ENCODE measurements around the gene LINGO3. TPM values are rescaled to one million over a fixed set of nuclear protein-coding genes. Genes with fewer than 3 reads are reported as not detected.

LINGO3 gene
- total RNA-seq, 2 experiments from 2014 or later = 0.32 to 0.40 TPM

- DNase-seq = peak; percentile 85
- peaks cover 53% of the 10 kb centered on the region for H3K4me1 Mint-ChIP-seq
- H3K4me3 Mint-ChIP-seq = peak overlapping the region; percentile 87
- ATAC-seq = peak; percentile 87
- peaks cover 15% of the 10 kb centered on the region for H3K36me3 Mint-ChIP-seq
- CTCF ChIA-PET = interaction anchor here (0.6 to 1.5 kb wide), 11 partner anchors 39 to 623 kb away, joined by 3 to 5 read pairs (median 3); partner anchors contain the start of gene PLEKHJ1
- peak overlapping the region; percentile 99 for H3K27ac Mint-ChIP-seq
- H3K9me3 Mint-ChIP-seq (ENCODE audit: low read depth) = no peaks in the 10 kb centered on the region
- H3K27me3 Mint-ChIP-seq = no peaks in the 10 kb centered on the region
Observed at GRCh38 chr19:2327773-2328400, 19.9 kb upstream of the LINGO3 start.

- CTCF ChIA-PET = interaction anchor here (1.0 kb wide), 2 partner anchors 171 to 175 kb away, joined by 3 to 4 read pairs; no protein-coding TSS in a partner anchor
- H3K27ac Mint-ChIP-seq = peak overlapping the region; percentile 99
- DNase-seq = no peak
- no peaks in the 10 kb centered on the region for H3K27me3 Mint-ChIP-seq
- peaks cover 51% of the 10 kb centered on the region for H3K4me1 Mint-ChIP-seq
- H3K9me3 Mint-ChIP-seq (ENCODE audit: low read depth) = no peaks in the 10 kb centered on the region
- peaks cover 15% of the 10 kb centered on the region for H3K36me3 Mint-ChIP-seq
- no peak for ATAC-seq
- peak overlapping the region; percentile 87 for H3K4me3 Mint-ChIP-seq
Observed at GRCh38 chr19:2326699-2327360, 18.9 kb upstream of the LINGO3 start.

GRCh38 chr19:2325281-2326046, 17.5 kb upstream of the LINGO3 start:
- H3K4me1 Mint-ChIP-seq = peaks cover 39% of the 10 kb centered on the region
- ATAC-seq (no peak), DNase-seq (no peak)
- no peak overlapping the region for H3K4me3 Mint-ChIP-seq
- H3K36me3 Mint-ChIP-seq = peaks cover 15% of the 10 kb centered on the region
- no peaks in the 10 kb centered on the region for H3K9me3 Mint-ChIP-seq (ENCODE audit: low read depth)
- CTCF ChIA-PET = interaction anchor here (1.0 kb wide), 1 partner anchor 170 kb away, joined by 4 read pairs; no protein-coding TSS in a partner anchor
- no peaks in the 10 kb centered on the region for H3K27me3 Mint-ChIP-seq
- no peak overlapping the region for H3K27ac Mint-ChIP-seq

- ATAC-seq = no peak
- Mint-ChIP-seq H3K4me1 (peaks cover 30% of the 10 kb centered on the region), H3K9me3 (ENCODE audit: low read depth) (no peaks in the 10 kb centered on the region), H3K4me3 (no peak overlapping the region), H3K27ac (no peak overlapping the region), H3K36me3 (peaks cover 15% of the 10 kb centered on the region), H3K27me3 (no peaks in the 10 kb centered on the region)
- no peak for DNase-seq
- CTCF ChIA-PET = interaction anchor here (0.7 kb wide), 1 partner anchor 11 kb away, joined by 3 read pairs; no protein-coding TSS in a partner anchor
Observed at GRCh38 chr19:2324220-2324948, 16.4 kb upstream of the LINGO3 start.

GRCh38 chr19:2323707-2324106, 15.8 kb upstream of the LINGO3 start:
- H3K4me3 Mint-ChIP-seq = no peak overlapping the region
- peaks cover 26% of the 10 kb centered on the region for H3K4me1 Mint-ChIP-seq
- H3K27me3 Mint-ChIP-seq = no peaks in the 10 kb centered on the region
- DNase-seq = no peak
- no peak overlapping the region for H3K27ac Mint-ChIP-seq
- CTCF ChIA-PET = interaction anchor here (0.7 kb wide), 1 partner anchor 10 kb away, joined by 3 read pairs; no protein-coding TSS in a partner anchor
- H3K36me3 Mint-ChIP-seq = peaks cover 15% of the 10 kb centered on the region
- ATAC-seq = no peak
- H3K9me3 Mint-ChIP-seq (ENCODE audit: low read depth) = no peaks in the 10 kb centered on the region

- DNase-seq (no peak), ATAC-seq (no peak)
- CTCF ChIA-PET = interaction anchor here (2.1 kb wide), 1 partner anchor 86 kb away, joined by 4 read pairs; no protein-coding TSS in a partner anchor
- no peaks in the 10 kb centered on the region for H3K9me3 Mint-ChIP-seq (ENCODE audit: low read depth)
- H3K4me3 Mint-ChIP-seq = no peak overlapping the region
- H3K4me1 Mint-ChIP-seq = peaks cover 15% of the 10 kb centered on the region
- no peak overlapping the region for H3K27ac Mint-ChIP-seq
- no peaks in the 10 kb centered on the region for H3K27me3 Mint-ChIP-seq
- peaks cover 11% of the 10 kb centered on the region for H3K36me3 Mint-ChIP-seq
Observed at GRCh38 chr19:2321565-2322283, 13.8 kb upstream of the LINGO3 start.

- Mint-ChIP-seq H3K4me1 (peaks cover 9% of the 10 kb centered on the region), H3K27ac (no peak overlapping the region), H3K27me3 (no peaks in the 10 kb centered on the region), H3K4me3 (no peak overlapping the region), H3K36me3 (peaks cover 7% of the 10 kb centered on the region), H3K9me3 (ENCODE audit: low read depth) (no peaks in the 10 kb centered on the region)
- no peak for ATAC-seq
- no peak for DNase-seq
- CTCF ChIA-PET = interaction anchor here (2.1 kb wide), 1 partner anchor 85 kb away, joined by 4 read pairs; no protein-coding TSS in a partner anchor
Observed at GRCh38 chr19:2320939-2321338, 13.0 kb upstream of the LINGO3 start.

- peaks cover 8% of the 10 kb centered on the region for H3K36me3 Mint-ChIP-seq
- H3K9me3 Mint-ChIP-seq (ENCODE audit: low read depth) = peaks cover 1% of the 10 kb centered on the region
- no peak for DNase-seq
- H3K4me1 Mint-ChIP-seq = no peaks in the 10 kb centered on the region
- no peak overlapping the region for H3K27ac Mint-ChIP-seq
- peaks cover 8% of the 10 kb centered on the region for H3K27me3 Mint-ChIP-seq
- ATAC-seq = no peak
- CTCF ChIA-PET = interaction anchor here (2.1 kb wide), 1 partner anchor 84 kb away, joined by 4 read pairs; no protein-coding TSS in a partner anchor
- no peak overlapping the region for H3K4me3 Mint-ChIP-seq
Observed at GRCh38 chr19:2320049-2320448, 12.1 kb upstream of the LINGO3 start.

GRCh38 chr19:2319551-2319950, 11.6 kb upstream of the LINGO3 start:
- Mint-ChIP-seq H3K36me3 (peaks cover 11% of the 10 kb centered on the region), H3K27ac (no peak overlapping the region)
- CTCF ChIA-PET = no interaction called here

GRCh38 chr19:2318923-2319322, 11.0 kb upstream of the LINGO3 start:
- DNase-seq (no peak), ATAC-seq (no peak)
- Mint-ChIP-seq H3K27ac (no peak overlapping the region), H3K36me3 (peaks cover 10% of the 10 kb centered on the region), H3K27me3 (peaks cover 17% of the 10 kb centered on the region), H3K4me1 (no peaks in the 10 kb centered on the region), H3K4me3 (no peak overlapping the region), H3K9me3 (ENCODE audit: low read depth) (peaks cover 5% of the 10 kb centered on the region)
- CTCF ChIA-PET = interaction anchor here (1.0 kb wide), 1 partner anchor 19 kb away, joined by 3 read pairs; no protein-coding TSS in a partner anchor

More at GRCh38 chr19:2319551-2319950, 11.6 kb upstream of the LINGO3 start:
- Mint-ChIP-seq H3K9me3 (ENCODE audit: low read depth) (peaks cover 5% of the 10 kb centered on the region), H3K4me3 (no peak overlapping the region), H3K4me1 (no peaks in the 10 kb centered on the region), H3K27me3 (peaks cover 12% of the 10 kb centered on the region)
- DNase-seq = no peak
- no peak for ATAC-seq

- Mint-ChIP-seq H3K27ac (no peak overlapping the region), H3K4me3 (no peak overlapping the region), H3K9me3 (ENCODE audit: low read depth) (peaks cover 5% of the 10 kb centered on the region), H3K36me3 (peaks cover 8% of the 10 kb centered on the region), H3K4me1 (no peaks in the 10 kb centered on the region), H3K27me3 (peaks cover 28% of the 10 kb centered on the region)
- CTCF ChIA-PET = interaction anchor here (1.0 to 2.5 kb wide), 2 partner anchors 18 to 162 kb away, joined by 3 to 6 read pairs; no protein-coding TSS in a partner anchor
- ATAC-seq (no peak), DNase-seq (no peak)
Observed at GRCh38 chr19:2317756-2318155, 9.8 kb upstream of the LINGO3 start.

- no peak overlapping the region for H3K4me3 Mint-ChIP-seq
- peaks cover 29% of the 10 kb centered on the region for H3K27me3 Mint-ChIP-seq
- no peak overlapping the region for H3K27ac Mint-ChIP-seq
- H3K9me3 Mint-ChIP-seq (ENCODE audit: low read depth) = peaks cover 5% of the 10 kb centered on the region
- DNase-seq = no peak
- CTCF ChIA-PET = interaction anchor here (2.5 to 2.8 kb wide), 3 partner anchors 12 to 161 kb away, joined by 6 to 8 read pairs (median 7); no protein-coding TSS in a partner anchor
- H3K4me1 Mint-ChIP-seq = no peaks in the 10 kb centered on the region
- H3K36me3 Mint-ChIP-seq = peaks cover 8% of the 10 kb centered on the region
- no peak for ATAC-seq
Observed at GRCh38 chr19:2317300-2317699, 9.3 kb upstream of the LINGO3 start.
